SKM-1 (cell line): ENCODE results near the gene GPR32.
"Not testable (repeated sequence)": the region's sequence is repeated elsewhere in the genome, so short reads cannot be mapped to it uniquely, and the experiment has no call there.

Experiments
- DNase-seq: peaks from one replicate; lab custom pipeline; 2025; ENCODE audit not compliant: unreplicated experiment; lab: John Stamatoyannopoulos, UW

The GPR32 gene

DNA sequence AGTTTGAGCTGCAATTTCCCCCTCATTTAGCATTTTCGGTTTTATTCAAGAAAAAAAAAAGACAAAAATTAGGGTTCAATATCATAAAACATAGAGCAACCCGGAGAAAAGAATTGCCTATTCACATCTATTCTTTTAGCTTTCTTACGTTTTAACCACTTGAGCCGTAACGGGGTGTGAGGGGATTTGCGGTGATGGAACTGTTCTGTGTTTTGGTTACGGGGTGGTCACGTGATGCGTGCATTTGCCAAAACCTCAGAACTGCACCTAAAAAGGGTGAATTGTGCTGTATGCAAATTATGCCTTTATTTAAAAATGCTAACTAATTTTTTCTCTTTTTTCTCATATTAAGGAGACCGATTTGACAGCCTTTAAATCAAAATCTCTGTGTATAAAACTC, 25.0 kb upstream of the GPR32 start:
- no peak for DNase-seq

DNA sequence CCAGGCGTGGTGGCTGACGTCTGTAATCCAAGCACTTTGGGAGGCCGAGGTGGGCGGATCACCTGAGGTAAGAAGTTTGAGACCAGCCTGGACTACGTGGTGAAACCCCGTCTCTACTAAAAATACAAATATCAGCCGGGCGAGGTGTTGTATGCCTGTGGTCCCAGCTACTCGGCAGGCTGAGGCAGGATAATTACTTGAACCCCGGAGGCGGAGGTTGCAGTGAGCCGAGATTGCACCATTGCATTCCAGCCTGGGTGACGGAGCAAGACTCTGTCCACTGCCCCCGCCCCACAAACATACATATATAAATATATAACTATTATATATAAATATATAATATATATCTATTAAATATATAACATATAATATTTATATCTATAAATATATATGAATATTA, 23.1 kb upstream of the GPR32 start:
- not testable (repeated sequence) for DNase-seq

DNA sequence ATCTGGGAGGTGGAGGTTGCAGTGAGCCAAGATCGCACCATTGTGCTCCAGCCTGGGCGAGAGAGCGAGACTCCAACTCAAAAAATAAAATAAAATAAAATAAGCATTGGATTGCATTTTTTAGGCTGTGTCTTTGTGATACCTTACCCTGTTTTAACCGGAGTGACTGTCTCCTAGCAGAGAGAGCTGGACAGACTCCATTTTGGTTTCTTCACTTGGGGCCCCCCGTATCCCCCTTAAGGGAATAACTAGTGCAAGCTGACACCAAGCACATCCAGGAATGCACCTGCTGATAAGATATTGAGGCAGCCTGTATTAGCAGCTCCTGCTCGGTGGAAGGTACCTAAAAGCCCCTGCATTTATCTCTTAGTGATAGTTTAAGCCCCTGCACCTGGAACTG, 20.8 kb upstream of the GPR32 start:
- no peak for DNase-seq

DNA sequence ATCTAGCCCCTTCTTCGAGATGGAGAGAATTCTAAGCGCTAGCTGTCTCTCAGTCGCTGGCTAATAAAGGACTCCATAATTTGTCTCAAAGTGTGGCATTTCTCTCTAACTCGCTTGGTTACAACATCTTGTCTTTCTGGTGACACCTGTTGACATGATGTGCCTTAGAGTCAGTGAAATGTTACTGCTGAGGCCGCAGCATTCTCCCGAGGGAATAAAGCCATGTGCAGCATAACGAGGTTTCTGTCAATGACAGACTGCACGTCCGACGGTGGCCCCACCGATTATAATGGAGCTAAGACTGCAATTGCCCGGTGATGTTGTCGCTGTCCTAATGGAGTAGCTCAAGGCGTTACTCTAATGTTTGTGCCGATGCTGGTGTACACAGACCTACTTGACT, 20.3 kb upstream of the GPR32 start:
- DNase-seq, result no peak

DNA sequence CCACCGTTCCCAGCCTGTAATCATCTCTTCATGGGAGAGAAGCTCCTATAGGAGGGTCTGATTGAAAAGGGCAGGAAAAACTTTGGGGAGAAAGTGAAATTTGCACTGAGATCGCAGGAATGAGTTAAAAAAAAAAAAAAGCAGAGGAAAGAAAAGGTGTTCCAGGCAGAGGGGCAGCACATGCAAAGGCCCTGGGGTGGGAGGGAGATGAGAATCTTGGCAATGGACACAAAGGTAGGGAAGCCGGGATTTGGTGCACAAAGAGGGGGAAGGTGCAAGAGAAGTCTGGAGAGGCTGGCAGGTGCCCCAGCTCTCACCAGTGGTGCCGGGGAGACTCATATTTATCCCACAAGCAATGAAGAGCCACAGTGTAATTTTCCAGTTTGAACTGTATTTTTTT, 16.4 kb upstream of the GPR32 start:
- DNase-seq, result no peak

DNA sequence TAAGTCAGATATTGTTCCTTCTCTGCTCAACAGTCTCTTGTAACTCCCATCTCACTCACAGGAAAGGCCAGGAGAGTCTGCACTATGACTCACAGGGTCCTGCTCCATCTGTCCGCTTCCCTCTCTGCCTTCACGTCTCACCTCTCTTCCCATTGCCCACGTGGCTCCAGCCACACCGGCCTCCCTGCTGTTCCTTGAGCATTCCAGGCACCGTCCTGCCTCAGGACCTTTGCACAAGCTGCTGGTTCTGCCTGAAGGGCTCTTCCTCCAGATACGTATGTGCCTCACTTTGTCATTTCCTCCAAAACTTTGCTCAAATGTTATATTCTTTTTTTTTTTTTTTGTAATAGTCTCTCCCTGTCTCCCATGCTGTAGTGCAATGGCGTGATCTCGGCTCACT, 14.0 kb upstream of the GPR32 start:
- not testable (repeated sequence) for DNase-seq

DNA sequence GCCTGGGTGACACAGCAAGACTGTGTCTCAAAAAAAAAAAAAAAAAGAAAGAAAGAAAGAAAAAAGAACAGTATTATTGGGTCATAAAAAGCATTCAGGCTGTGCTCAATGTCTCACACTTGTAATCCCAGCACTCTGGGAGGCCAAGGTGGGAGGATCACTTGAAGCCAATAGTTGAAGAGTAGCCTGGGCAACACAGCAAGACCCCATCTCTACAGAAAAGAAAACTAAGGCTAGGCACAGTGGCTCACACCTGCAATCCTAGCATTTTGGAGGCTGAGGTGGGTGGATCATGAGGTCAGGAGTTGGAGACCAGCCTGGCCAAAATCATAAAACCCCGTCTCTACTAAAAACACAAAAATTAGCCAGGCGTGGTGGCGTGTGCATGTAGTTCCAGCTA, 12.6 kb upstream of the GPR32 start:
- not testable (repeated sequence) for DNase-seq

DNA sequence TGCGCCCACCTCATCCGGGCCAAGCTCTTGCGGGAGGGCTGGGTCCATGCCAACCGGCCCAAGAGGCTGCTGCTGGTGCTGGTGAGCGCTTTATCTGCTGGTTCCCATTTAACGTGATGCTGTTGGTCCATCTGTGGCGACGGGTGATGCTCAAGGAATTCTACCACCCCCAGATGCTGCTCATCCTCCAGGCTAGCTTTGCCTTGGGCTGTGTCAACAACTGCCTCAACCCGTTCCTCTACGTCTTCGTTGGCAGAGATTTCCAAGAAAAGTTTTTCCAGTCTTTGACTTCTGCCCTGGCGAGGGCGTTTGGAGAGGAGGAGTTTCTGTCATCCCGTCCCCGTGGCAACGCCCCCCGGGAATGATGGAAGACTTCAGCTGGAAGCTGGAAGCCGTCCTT, 11.2 kb upstream of the GPR32 start:
- not testable (repeated sequence) for DNase-seq

DNA sequence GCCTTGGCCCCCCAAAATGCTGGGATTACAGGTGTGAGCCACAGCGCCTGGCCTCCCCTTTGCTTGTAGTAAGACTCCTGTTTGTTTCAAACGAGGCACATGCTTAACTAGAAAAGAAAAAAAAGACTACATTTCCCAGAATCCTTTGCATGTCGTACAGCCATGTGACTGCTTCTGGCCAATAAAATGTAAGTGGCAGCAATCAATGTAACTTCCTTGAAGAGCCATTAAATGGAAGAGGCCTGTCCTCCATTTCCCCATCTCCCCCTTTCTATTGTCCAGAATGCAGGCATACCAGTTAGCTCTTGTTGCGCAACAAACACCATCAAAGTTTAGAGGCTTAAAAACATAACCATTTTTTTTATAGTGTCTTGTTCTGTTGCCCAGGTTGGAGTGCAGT, 10.4 kb upstream of the GPR32 start:
- no peak for DNase-seq

DNA sequence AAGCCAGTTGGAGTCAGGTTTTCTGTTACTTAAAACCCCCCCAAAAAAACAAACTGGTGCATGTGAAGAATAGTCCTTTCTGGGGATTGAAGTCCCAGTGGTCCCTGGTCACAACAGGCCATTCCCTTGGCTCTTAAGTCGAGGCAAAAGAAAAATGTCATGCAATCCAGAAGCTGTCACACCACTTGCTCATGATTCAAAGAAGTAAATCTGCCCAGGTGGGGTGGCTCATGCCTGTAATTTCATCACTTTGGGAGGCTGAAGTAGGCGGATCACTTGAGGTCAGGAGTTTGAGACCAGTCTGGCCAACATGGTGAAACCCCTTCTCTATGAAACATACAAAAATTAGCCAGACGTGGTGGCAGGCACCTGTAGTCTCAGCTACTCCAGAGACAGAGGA, 8.8 kb upstream of the GPR32 start:
- DNase-seq, result not testable (repeated sequence)

DNA sequence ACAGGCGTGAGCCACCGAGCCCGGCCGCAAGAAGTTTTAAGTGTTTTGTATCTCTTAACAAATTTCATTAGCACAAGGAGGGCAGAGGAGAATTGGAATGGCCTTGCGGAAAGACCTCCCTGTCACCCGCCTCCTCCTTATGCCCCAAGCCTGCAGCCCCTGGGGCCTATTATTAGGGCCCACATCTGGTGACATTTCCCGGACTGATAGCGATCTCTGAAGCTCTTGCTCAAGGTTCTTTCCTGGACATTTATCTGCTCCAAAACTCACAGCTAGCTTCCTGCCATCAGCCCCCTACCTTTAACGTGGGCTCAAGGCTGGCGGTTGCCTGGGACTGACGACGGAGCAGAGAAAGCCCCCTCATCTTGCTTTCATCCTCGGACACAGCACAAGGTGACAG, 6.7 kb upstream of the GPR32 start:
- not testable (repeated sequence) for DNase-seq

DNA sequence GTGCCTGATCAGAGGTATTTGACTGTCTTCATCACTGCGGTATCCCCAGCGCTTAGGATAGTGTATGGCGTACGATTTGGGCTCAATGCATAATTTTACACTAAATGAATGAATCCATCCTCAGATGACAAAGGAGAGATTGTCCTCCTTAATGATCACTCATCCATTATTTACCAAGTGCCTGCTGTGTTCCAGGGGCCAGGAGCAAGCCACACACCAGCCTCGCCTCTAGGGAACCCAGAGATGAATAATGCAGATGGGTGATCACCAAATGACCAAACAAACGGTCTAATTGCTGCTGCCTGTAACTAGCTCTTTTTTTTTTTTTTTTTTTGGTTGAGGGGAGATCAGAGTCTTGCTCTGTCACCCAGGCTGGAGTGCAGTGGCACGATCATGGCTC, 5.9 kb upstream of the GPR32 start:
- DNase-seq, result no peak

DNA sequence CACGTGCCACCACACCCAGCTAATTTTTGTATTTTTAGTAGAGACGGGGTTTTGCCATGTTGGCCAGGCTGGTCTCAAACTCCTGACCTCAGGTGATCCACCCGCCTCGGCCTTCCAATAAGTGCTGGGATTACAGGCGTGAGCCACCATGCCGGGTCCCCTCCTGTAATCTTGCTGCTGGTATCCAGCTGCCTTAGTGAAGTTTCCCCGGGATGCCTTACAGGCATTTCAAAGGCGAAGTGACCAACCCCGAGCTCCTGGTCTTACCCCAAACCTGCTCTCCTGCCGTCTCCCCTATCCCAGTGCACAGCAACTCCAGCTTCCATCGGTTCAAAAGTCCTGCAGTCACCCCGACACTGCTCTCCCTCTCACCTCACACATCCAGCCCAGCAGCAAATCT, 3.5 kb upstream of the GPR32 start:
- DNase-seq, result not testable (repeated sequence)

DNA sequence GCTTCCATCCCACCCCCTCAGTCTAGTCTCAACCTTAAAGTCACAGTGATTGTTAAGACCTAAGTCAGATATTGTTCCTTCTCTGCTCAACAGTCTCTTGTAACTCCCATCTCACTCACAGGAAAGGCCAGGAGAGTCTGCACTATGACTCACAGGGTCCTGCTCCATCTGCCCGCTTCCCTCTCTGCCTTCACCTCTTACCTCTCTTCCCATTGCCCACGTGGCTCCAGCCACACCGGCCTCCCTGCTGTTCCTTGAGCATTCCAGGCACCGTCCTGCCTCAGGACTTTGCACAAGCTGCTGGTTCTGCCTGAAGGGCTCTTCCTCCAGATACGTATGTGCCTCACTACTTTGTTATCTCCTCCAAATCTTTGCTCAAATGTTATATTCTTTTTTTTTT, 3.0 kb upstream of the GPR32 start:
- DNase-seq, result not testable (repeated sequence)

DNA sequence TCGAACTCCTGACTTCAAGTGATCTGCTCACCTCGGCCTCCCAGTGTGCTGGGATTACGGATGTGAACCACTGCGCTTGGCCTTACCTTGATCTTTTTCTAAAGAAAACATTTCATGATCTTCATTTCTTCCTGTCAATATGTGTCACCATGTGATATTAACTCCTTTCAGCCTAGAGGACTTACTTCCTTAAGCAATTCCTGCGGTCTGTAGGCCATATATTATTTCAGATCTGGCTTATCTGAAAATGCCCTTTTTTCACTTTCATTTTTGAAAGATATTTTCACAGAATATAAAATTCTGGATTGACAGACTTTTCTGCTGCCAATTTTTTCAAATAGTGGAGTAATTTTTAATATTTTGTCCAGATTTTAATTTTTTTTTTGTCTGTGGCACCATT, 2.0 kb upstream of the GPR32 start:
- DNase-seq, result no peak

DNA sequence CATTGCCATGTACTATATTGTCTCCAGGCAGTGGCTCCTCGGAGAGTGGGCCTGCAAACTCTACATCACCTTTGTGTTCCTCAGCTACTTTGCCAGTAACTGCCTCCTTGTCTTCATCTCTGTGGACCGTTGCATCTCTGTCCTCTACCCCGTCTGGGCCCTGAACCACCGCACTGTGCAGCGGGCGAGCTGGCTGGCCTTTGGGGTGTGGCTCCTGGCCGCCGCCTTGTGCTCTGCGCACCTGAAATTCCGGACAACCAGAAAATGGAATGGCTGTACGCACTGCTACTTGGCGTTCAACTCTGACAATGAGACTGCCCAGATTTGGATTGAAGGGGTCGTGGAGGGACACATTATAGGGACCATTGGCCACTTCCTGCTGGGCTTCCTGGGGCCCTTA, 624 bp downstream of the GPR32 start:
- DNase-seq, result no peak

DNA sequence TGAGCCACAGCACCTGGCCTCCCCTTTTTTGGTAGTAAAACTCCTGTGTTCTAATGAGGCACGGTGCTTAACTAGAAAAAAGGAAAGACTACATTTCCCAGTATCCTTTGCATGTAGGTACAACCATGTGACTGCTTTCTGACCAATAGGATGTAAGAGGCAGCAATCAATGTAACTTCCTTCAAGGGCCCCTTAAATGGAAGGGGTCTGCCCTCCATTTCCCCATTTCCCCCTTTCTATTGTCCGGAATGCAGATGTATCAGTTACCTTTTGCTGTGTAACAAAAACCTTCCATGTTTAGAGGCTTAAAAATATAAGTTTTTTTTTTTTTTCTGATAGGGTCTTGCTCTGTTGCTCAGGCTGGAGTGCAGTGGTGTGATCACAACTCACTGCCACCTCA, 2.2 kb downstream of the GPR32 start:
- DNase-seq, result no peak

DNA sequence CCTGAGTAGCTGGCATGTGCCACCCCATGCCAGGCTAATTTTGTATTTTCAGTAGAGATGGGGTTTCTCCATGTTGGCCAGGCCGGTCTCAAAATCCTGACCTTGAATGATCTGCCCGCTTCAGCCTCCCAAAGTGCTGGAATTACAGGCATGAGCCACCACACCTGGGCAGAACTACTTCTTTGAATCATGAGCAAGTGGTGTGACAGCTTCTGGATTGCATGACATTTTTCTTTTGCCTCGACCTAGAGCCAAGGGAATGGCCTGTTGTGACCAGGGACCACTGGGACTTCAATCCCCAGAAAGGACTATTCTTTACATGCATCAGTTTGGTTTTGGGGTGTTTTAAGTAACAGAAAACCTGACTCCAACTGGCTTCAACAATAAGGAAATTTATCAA, 2.6 kb downstream of the GPR32 start:
- DNase-seq, result not testable (repeated sequence)

DNA sequence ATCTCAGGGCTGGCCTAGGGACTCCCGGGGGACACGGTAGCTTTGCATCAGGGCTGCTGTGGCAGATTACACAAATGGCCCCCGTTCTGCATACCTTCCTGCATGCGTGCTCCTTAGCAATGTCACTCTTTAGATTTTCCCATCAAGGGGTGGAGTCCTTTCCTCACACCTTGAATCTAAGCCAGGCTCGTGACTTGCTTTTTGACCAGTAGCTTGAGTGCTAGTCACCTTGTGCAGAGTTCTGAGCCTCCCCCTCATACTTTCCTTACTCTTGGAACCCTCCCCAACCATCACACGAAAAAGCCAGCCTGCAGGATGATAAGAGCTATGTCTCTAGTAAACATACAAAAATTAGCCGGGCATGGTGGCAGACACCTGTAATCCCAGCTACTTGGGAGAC, 3.2 kb downstream of the GPR32 start:
- DNase-seq, result not testable (repeated sequence)

DNA sequence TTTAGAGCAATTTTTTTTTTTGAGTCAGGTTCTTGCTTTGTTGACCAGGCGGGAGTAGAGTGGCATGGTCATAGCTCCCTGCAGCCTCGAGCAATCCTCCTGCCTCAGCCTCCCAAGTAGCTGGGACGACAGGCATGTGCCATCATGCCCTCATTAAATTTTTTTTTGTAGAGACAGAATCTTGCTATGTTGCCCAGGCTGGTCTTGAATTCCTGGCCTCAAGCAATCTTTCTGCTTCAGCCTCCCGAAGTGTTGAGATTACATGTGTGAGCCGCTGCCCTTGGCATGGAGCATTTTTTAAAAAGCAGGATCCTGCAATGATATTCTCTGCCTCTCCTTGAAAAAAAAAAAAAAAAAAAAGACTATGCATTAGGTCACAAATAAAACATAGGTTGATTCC, 5.9 kb downstream of the GPR32 start:
- DNase-seq, result no peak

DNA sequence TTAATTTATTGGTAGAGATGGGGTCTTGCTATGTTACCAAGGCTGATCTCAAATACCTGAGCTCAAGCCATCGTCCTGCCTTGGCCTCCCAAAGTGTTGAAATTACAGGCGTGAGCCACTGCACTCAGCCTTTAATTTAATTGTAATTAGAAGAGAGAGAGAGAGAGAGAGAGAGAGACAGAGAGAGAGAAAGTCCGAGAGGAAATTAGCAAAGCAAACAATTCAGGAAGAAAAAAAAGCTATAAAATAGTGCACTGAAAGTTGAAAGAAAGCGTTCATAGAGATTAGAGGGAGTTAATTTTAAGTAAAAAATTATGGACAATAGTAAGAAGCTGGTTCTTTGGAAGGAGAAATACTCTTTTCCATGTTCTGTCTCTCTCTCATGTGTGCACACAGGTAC, 7.0 kb downstream of the GPR32 start:
- no peak for DNase-seq

DNA sequence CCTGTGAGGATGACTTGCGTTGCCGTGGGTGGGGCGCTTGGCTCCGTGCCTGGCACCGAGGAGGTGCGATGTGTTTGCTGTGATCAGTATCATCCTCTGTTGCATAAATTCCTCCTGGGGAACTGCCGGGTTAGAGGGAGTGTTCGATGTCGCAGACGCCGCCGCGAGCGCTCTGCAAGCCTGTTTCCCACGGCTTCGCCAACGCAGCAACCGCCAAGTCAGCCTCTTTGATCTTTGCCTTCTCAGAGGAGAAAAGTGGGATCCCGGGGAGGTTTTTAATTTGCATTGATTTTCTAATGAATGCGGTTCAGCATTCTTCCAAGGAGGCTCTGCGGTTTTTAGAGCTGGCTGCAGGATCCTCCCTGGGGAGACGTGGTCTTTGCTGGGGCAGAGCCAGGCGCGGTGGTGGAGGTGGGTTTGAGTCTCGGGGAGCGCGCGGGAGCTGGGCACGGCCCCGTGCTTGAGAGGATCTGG, 7.6 kb downstream of the GPR32 start:
- DNase-seq, result no peak

DNA sequence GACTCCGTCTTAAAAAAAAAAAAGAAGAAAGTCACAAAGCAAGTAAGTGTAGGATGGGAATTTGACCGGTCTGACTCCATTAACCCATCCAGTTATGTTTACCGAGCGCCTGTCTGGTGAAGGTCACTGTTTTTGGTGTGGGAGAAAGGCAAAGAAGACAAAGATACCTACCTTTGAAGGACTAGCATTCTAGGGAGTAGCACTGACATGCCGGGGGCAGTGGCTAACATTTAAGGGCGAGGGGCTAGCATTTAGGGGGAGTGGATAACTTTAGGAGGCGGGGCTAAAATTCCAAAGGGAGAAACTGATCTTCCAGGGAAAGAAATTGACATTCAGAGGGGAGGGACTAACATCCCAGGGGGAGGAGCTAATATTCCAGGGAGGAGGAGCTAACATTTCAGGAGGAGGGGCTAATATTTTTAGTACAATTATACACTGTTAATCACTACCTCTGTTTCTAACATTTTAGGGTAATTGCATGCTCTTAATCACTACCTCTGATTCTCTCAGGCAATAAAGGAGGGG, 8.7 kb downstream of the GPR32 start:
- no peak for DNase-seq
